ENCODE measurements around the gene PTGES. TPM values are rescaled to one million over a fixed set of nuclear protein-coding genes. Genes with fewer than 3 reads are reported as not detected.

The PTGES gene
- total and polyA plus RNA-seq, 9 of the 15 experiments (the other 6 are each of a cell fraction or from before 2014, with no cell fraction given) = 0.13 TPM; not detected in 8

GRCh38 chr9:129720865-129721545 lies 31.8 kb downstream of the PTGES start (continued):
- TF ChIP-seq TCF15 (CRISPR knock-in tag; IDR thresholded peaks at IDR 0.05) = no peak
- TF ChIP-seq ZNF316 (IDR thresholded peaks at IDR 0.05) = no peak
- TF ChIP-seq, protein P1, sequence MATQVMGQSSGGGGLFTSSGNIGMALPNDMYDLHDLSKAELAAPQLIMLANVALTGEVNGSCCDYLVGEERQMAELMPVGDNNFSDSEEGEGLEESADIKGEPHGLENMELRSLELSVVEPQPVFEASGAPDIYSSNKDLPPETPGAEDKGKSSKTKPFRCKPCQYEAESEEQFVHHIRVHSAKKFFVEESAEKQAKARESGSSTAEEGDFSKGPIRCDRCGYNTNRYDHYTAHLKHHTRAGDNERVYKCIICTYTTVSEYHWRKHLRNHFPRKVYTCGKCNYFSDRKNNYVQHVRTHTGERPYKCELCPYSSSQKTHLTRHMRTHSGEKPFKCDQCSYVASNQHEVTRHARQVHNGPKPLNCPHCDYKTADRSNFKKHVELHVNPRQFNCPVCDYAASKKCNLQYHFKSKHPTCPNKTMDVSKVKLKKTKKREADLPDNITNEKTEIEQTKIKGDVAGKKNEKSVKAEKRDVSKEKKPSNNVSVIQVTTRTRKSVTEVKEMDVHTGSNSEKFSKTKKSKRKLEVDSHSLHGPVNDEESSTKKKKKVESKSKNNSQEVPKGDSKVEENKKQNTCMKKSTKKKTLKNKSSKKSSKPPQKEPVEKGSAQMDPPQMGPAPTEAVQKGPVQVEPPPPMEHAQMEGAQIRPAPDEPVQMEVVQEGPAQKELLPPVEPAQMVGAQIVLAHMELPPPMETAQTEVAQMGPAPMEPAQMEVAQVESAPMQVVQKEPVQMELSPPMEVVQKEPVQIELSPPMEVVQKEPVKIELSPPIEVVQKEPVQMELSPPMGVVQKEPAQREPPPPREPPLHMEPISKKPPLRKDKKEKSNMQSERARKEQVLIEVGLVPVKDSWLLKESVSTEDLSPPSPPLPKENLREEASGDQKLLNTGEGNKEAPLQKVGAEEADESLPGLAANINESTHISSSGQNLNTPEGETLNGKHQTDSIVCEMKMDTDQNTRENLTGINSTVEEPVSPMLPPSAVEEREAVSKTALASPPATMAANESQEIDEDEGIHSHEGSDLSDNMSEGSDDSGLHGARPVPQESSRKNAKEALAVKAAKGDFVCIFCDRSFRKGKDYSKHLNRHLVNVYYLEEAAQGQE (IDR thresholded peaks at IDR 0.05; ENCODE audit: borderline replicate concordance) = peak; percentile 78
- TF ChIP-seq, protein P1 (CRISPR knock-in tag; IDR thresholded peaks at IDR 0.05; ENCODE audit: low read depth) = no peak
- TF ChIP-seq ZNF239 (CRISPR knock-in tag; IDR thresholded peaks at IDR 0.05) = no peak
- TF ChIP-seq CTBP1 (IDR thresholded peaks at IDR 0.05; ENCODE audit: borderline replicate concordance) = peak; percentile 24; the same call in 1 of the 2 replicates
- no peak for TF ChIP-seq DDX20 (tag; IDR thresholded peaks at IDR 0.05; ENCODE audit: low read depth)
- TF ChIP-seq NR2C1 (IDR thresholded peaks at IDR 0.05) = no peak
- no peak for TF ChIP-seq NR2C1 (tag; IDR thresholded peaks at IDR 0.05)
- TF ChIP-seq CBFA2T3 (IDR thresholded peaks at IDR 0.05) = no peak
- TF ChIP-seq, protein P2, sequence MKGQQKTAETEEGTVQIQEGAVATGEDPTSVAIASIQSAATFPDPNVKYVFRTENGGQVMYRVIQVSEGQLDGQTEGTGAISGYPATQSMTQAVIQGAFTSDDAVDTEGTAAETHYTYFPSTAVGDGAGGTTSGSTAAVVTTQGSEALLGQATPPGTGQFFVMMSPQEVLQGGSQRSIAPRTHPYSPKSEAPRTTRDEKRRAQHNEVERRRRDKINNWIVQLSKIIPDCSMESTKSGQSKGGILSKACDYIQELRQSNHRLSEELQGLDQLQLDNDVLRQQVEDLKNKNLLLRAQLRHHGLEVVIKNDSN (CRISPR knock-in tag; IDR thresholded peaks at IDR 0.05) = no peak; the same call in 1 of the 2 replicates
- TF ChIP-seq POLR2G (IDR thresholded peaks at IDR 0.05; ENCODE audit: low read depth, low read length) = no peak
- TF ChIP-seq ZNF282 (CRISPR knock-in tag; IDR thresholded peaks at IDR 0.05) = no peak
- TF ChIP-seq XRCC3 (IDR thresholded peaks at IDR 0.05) = no peak
- TF ChIP-seq MEF2A (IDR thresholded peaks at IDR 0.05; ENCODE audit: control insufficient read depth, low read depth, low read length) = no peak
- TF ChIP-seq, protein P3, sequence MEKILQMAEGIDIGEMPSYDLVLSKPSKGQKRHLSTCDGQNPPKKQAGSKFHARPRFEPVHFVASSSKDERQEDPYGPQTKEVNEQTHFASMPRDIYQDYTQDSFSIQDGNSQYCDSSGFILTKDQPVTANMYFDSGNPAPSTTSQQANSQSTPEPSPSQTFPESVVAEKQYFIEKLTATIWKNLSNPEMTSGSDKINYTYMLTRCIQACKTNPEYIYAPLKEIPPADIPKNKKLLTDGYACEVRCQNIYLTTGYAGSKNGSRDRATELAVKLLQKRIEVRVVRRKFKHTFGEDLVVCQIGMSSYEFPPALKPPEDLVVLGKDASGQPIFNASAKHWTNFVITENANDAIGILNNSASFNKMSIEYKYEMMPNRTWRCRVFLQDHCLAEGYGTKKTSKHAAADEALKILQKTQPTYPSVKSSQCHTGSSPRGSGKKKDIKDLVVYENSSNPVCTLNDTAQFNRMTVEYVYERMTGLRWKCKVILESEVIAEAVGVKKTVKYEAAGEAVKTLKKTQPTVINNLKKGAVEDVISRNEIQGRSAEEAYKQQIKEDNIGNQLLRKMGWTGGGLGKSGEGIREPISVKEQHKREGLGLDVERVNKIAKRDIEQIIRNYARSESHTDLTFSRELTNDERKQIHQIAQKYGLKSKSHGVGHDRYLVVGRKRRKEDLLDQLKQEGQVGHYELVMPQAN (IDR thresholded peaks at IDR 0.05; ENCODE audit: borderline replicate concordance) = no peak
- TF ChIP-seq TGIF2 (CRISPR knock-in tag; IDR thresholded peaks at IDR 0.05) = no peak
